GM18907 (cell line): Measurements from ENCODE around the gene GMCL2.

ENCODE experiments used
- ATAC-seq: cut with Tn5 transposase; IDR thresholded peaks from one replicate; pipeline ENCODE4 v1.9.1; 2021; ENCODE audit warnings: mild to moderate bottlenecking, moderate library complexity; ENCODE audit not compliant: unreplicated experiment

Gene GMCL2

GRCh38 chr5:178145965-178146820 lies 41.0 kb downstream of the GMCL2 start:
- peak; percentile 54 for ATAC-seq

- no peak for ATAC-seq
Measured at GRCh38 chr5:178143901-178144300, 43.3 kb downstream of the GMCL2 start.

GRCh38 chr5:178143246-178143645 lies 43.9 kb downstream of the GMCL2 start:
- ATAC-seq, result no peak

- no peak for ATAC-seq
Measured at GRCh38 chr5:178142642-178143041, 44.5 kb downstream of the GMCL2 start.

DNA sequence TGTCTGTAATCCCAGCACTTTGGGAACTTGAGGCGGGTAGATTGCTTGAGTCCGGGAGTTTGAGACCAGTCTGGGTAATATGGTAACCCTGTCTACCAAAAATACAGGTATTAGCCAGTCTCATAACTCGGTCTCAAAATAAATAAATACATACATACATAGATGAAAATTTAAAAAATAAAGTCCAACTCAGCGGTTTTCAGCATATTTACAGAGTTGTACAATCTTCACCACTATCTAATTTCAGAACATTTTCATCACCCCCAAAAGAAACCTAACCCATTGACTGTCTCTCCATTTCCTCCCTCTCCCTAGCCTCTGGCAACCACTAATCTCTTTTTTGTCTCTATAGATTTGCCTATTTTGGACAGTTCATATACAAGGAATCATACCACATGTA lies 45.6 kb downstream of the GMCL2 start:
- no peak for ATAC-seq

- no peak for ATAC-seq
Measured at GRCh38 chr5:178137991-178138390, 49.2 kb downstream of the GMCL2 start.

DNA sequence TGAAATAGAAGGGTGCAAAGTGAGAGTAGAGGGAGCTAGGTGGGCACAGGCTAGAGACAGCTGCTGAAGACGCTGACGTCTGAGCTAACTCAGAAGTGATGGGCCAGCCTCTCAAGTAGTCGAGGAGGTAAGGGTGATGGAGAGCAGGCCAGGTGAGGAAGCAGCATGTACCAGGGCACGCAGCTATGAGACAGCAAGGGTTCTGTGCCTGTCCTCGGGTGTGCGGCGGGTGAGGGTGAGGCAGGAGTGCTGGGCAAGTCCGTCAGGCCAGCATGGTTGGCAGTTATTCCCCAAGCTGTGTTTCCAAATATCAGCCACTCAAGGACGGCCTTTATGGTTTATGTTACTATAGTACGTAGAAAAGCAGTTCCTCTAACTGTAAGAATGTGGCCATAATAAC lies 50.2 kb downstream of the GMCL2 start:
- ATAC-seq, result no peak
